Measurements from ENCODE around the gene PRKCA.

Gene PRKCA

GRCh38 chr17:66625311-66625767 is 322.9 kb downstream of the PRKCA start:
- DNase-seq (ENCODE audit: low spot score): no peak

GRCh38 chr17:66627985-66628384 is 325.6 kb downstream of the PRKCA start:
- no peak for DNase-seq (ENCODE audit: low spot score)

DNA sequence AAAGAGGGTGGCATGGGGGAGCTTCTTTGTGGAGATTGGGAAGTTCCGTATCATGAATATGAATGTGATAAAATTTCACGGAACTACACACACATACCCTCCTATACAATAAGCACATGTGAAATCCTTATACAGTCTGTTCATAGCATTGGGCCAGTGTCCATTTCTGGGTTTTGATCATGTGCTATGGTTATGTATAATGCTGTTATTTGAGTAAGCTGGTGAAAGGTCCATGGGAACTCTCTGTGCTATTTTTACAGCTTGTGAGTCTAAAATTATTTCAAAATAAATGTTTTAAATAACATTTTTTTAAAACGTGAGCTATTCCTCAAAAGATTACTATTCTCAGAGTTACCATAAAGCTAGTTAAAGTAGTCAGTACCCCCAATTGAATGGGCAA is 327.3 kb downstream of the PRKCA start:
- no peak for DNase-seq (ENCODE audit: low spot score)

DNA sequence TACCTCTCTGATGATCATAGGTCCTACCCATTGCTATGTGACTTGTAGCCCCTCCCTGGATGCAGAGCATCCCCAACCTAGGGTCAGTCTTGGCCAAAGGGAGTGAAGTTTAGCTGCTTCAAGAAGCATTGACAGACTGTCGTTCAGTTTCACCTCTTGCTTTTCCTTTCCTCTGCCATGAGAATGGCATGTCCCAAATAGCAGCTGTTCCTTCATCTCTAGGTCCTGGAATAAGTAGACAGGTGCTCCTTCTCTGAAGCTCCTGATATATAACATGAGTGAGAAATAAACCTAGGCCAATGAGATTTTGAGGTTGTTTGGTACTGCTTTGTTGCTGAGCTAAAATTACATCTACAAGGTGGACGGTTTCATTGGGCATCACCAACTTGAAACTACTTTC is 328.0 kb downstream of the PRKCA start:
- DNase-seq (ENCODE audit: low spot score): no peak

GRCh38 chr17:66630828-66631472 is 328.5 kb downstream of the PRKCA start:
- no peak for DNase-seq (ENCODE audit: low spot score)

GRCh38 chr17:66632731-66633130 is 330.3 kb downstream of the PRKCA start:
- no peak for DNase-seq (ENCODE audit: low spot score)

- peak; percentile 59 for DNase-seq (ENCODE audit: low spot score)
Observed at GRCh38 chr17:66633317-66633965, 331.0 kb downstream of the PRKCA start.

DNA sequence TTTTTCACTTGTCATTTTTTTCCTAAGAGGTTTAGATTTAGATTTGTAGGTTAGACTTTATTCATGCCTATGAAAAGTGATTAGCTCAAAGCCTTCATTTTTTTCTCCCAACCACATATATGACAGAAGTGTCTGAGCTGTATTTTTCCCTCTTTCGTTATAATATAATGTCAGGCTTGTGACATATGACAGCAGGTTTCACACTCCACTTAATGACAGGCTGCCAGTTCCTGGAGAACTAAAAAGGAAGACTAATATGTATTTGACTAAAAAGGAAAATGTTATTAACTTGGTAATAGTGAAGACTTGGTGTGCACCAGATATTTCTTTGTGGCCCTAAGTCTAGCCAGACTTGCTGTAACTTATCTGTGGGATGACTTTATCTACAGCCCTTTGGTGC is 331.8 kb downstream of the PRKCA start:
- no peak for DNase-seq (ENCODE audit: low spot score)

- DNase-seq (ENCODE audit: low spot score): no peak
Observed at GRCh38 chr17:66635386-66636045, 333.1 kb downstream of the PRKCA start.

GRCh38 chr17:66636111-66636510 is 333.7 kb downstream of the PRKCA start:
- no peak for DNase-seq (ENCODE audit: low spot score)

- DNase-seq (ENCODE audit: low spot score): no peak
Observed at GRCh38 chr17:66637491-66637890, 335.1 kb downstream of the PRKCA start.

DNA sequence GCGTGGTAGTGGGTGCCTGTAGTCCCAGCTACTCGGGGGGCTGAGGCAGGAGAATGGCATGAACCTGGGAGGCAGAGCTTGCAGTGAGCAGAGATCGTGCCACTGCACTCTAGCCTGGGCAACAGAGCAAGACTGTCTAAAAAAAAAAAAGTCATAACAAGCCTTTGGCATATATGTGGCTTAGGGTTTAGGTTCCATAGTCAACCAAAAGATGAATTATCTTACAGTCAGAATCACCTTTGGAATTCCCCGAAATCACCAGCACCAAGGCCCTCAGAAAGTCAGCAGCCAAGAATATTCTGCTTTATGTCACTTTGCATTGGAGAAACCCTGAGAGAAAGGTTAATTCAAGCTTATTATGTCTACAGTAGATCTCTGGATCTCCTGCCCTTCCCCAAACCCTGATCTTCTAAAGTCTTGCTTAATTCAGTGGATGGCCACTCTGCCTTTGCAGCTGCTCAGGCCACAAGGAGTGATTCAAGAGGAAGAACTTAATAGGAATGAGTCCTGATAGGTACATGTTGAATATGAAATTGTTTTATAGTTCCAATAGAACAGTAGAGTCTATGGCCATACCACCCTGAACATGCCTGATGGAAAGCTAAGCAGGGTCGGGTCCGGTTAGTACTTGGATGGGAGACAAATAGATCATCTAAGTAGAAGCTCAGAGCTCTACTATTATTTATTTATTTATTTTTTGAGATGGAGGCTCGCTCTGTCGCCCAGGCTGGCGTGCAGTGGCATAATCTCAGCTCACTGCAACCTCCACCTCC is 336.5 kb downstream of the PRKCA start:
- no peak for DNase-seq (ENCODE audit: low spot score)

GRCh38 chr17:66643815-66644710 is 341.6 kb downstream of the PRKCA start:
- DNase-seq (ENCODE audit: low spot score): no peak

DNA sequence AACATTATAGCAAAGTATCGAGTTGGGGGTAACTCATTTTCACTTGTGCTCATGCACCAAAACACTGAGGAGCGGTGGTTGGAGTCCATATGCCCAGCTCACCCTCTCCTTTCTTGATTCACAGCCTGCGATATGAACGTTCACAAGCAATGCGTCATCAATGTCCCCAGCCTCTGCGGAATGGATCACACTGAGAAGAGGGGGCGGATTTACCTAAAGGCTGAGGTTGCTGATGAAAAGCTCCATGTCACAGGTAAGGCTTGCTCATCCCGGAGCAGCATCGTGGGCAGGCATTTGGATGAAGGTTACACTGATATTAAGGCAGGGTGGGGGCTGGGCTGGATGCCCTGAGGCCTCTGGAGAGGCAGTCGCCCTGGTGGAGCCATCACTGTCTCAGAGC is 342.8 kb downstream of the PRKCA start:
- DNase-seq (ENCODE audit: low spot score): no peak

- DNase-seq (ENCODE audit: low spot score): no peak
Observed at GRCh38 chr17:66647391-66647983, 345.1 kb downstream of the PRKCA start.

DNA sequence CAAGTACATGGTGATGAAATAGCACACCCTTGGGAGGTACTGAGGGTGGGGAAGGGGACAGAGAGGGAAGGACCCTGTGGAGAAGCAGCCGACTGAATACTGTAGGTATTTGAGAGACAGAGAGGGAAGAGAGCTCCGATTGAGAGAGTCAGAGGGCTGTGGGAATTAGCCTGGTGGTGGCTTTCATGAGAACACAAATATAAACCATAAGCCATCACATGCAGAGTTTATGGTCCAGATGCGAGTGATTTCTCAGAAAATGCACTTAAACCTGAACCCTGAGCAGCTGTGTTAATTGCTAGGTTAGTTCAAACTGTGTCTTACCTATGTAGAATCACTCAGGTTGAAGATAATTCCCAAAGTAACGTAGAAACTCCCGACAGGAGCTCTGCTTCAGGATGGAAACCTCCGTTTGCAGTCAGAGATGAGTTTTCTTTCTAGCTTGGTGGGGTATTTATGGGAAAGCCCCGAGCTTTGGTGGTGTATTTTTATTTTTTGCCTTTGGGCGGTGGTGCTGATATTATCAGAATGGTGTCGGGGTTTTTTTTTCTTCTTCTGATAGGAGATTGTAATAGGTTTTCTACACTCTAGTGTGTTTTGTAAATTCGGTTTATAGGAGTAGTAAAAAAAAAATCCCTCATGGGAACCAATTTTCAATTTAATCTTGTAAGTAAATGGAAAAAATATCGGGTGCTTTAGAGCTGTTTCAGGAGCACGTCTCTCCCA is 347.6 kb downstream of the PRKCA start:
- DNase-seq (ENCODE audit: low spot score): peak; percentile 40

DNA sequence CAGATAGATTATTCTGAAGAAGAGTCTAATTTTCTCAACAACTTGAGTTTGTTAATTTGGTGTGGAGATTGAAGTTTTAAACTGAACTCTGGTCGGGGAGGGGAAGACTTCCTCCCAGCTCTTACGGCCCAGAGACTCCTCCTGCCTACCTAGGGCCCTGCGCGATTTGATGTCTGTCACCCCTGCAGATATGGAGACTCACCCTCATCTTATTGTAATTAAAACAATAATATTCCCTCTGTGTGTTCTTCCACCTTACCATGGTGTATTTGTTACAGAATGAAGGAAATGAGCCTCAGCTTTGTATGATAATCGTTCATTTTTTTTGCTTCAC is 348.1 kb downstream of the PRKCA start:
- DNase-seq (ENCODE audit: low spot score): no peak

DNA sequence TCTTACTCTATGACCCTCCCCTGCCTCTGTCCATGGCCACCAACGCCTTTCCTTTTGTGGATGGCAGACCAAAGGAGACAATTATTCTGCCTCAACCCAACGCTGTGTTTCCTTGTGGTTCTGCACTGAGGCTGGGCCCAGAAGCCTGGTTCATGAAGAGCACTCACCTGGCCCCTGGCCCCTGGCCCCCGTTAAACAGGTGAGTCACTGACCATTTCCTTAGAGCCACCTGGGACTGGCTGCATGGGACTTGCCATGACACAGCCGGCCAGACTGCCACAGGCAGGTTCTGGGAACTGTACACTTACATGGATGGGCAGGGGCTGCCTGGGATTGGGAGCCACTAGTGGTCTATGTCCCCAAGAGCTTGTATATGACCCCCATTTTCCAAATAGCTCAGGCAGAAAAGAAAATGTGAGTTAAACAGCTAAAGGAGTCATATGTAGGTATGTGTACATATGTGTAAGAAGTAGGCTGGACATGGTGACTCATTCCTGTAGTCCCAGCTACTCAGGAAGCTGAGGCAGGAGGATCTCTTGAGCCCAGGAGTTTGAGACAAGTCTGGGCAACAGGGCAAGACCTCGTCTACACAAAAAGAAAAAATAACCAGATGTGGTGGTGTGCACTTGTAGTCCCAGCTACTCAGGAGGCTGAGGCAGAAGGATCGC is 350.6 kb downstream of the PRKCA start:
- no peak for DNase-seq (ENCODE audit: low spot score)

DNA sequence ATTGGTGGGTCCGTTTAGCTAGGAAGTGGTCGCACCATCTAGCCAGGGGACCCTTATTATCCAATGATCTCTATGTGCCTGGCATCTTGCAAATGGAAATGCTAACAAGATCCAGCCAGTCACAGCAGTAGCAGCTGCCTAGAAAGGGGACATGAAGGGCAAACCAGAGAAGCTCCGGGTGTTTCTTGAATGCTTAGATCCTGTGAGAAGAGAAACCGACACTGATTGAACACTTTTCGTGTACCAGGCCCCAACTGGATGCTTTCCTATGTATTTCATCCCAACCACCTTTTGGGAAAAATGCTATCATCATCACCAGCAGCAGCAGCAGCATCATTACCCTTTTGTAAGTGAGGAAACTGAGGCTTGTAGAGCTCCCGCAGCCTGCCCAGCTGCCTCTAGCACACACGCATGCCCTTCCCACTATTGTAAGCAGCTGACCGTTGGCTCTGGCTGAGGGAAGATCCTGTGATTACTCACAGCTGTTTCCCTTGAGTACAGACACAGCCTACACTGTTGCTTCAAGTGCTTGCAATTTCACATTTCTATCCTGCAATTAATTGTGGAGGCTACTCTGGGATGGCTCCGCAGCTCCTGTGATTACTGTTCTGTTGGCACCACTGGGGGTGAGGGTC is 351.8 kb downstream of the PRKCA start:
- DNase-seq (ENCODE audit: low spot score): no peak

DNA sequence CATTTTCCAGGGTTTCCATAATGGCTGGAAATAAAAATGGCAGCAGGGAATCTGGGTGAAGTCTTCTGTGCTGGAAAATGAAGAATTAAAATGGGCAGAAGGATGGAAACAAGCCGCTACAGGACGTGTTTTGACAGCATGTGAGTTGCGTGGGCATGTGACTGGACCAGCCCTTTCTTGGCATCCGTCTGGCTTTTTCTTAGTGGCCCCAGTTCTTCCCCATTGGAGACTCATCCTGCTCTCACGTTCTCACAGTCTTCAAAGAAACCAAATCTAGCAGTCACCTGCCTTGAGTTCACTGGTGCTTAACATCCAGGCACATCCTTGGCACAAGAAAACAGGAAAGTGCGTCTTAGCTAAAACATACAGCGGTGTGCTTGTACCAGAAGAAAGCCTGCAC is 352.4 kb downstream of the PRKCA start:
- DNase-seq (ENCODE audit: low spot score): no peak

Data from CD4-positive, alpha-beta T cell treated with Interleukin-15 for 4 hours (primary cell).